CD4-positive, alpha-beta T cell treated with Interferon alpha-2 for 1 hour (primary cell): ENCODE results near the gene RNF220.

ENCODE experiments used
- DNase-seq, 2 donors: peaks; one replicate each; pipeline ENCODE4 v3.0.0-alpha.2; 2020 to 2022

RNF220 gene

DNA sequence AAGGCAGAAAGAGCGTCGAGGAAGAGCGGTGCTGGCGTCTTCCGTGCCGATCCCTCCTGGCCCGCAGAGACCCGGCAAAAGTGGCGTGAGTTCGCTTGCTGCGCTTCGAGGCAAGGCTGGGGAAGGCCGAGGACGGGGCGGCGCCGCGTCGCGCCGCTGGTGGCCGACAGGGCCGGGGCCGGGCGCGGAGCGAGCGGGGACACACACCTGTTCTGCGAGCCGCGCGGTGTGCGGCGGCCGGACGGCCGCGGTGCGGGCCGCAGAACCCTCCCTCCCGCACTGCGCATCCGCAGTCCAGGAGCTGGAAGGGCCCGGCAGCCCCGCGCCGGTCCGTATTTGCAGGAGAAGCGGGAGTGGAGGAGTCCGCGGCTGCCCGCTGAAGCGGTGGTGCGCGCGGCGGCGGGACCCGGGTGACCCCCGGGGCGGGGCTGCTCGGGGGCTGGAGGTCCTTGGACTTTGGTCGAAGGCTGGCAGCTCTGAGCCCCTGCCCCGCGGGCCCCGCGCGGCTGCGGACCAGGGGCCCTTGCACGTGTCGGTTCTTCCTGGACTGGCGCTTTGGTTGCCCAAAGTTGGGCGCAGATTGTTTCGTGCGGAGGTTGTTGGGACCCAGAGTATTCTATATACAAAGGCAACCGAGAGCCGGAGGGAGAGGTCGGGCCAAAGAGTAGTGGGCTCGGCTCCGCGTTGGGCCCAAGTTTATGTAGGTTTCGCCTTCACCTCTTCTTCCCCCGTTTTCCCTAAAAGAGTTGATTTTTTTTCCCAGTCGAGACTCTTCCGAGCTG is 2.6 kb downstream of the RNF220 start:
- peak in 1 of 2 donors; percentile 11 for DNase-seq

- no peak for DNase-seq
These were observed 3.1 kb downstream of the RNF220 start for GRCh38 chr1:44408212-44408582.

DNA sequence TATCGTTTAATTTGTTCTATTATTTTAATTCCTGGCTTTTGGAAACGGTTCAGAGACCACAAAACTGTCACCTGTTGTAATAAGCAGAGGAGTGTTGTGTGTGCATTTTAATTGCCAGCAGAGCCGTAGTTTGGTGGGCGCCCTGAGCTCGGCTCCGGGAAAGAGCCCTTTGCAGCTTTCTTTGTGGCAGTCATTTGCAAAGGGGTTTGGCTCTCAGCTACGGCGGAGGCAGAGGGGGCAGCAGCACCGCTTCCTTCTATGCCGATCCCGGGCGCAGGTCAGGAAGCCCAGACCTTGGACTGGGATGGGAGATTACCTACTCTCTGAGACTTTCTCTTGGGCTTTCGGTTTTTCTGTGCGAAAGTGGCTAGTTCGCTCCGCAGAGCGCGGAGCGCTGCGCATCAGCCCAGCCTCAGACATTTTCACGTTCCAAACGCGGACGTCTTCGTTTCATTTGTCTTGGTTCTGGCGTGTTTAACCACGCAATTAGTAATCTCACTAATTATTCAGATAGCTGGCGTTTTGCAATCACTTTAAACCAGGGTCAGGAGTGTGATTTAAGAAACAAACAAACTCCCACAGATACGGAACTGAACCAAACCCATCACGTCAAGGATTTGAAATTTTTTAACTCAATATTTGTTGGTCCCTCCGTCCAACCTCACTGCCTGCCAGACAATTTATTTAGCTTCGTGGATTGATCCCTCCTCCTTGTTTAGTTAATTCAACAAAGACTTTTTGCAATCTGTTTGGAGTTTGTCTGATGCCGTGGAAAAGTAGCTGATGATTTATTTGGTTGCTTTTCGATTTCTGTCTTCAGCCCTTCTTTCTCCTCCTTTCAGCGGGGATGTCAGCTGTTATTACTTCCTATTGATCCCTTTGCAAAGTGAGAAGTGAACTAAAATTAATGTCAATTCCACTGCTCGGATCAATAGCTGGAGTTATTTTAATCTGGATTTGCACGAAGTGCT is 3.9 kb downstream of the RNF220 start:
- DNase-seq: no peak

DNA sequence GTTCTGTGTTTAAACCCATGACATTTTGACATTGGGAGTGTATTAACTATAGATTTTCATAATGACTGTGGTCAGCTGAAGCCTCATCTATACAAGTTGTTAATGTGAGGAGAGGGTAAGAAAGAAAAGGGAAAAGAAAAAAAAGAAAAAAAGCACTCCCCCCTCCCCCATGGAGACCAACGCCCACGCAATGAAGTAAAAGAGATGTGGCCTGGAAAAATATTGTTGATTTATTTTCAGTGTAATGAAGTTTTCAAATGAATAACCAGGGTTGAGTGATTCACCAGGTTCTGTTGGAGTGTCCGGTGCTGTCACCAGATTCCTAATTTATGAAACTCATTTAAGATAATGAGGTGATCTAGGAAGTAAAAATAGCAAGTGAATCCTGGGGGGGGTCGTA is 4.7 kb downstream of the RNF220 start:
- DNase-seq: no peak

DNA sequence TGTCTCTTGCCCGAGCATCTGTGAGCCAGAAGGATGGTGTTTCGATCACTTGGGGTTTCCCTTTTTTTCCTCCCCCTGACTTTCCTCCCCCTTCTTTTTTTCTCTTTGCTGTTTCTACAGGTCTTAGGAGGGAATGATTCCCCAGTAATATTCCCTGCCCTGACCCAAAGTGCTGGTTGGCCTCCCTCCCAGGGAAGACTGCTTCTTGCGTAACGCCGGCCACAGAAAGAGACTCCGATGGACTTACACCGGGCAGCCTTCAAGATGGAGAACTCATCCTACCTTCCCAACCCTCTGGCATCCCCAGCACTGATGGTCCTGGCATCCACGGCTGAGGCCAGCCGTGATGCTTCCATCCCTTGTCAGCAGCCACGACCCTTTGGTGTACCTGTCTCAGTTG is 6.8 kb downstream of the RNF220 start:
- DNase-seq: no peak

DNA sequence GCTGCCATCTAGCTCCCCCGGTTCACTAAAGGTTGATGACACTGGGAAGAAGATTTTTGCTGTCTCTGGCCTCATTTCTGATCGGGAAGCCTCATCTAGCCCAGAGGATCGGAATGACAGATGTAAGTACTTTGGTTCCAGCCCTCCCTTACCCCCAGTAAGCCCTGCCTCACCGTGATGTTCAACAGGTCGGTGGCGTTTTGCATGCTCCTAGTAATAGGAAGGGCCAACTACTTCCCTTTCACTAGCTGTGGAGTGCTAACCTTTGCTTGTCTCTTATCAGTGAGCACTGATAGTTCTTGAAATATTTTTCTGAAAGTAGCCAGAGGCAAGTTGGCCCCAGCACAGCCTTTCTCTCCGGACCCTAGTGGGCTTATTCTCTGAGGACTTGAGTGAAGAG is 7.5 kb downstream of the RNF220 start:
- DNase-seq: no peak

GRCh38 chr1:44413740-44414139 is 8.7 kb downstream of the RNF220 start:
- no peak for DNase-seq

- no peak for DNase-seq
These were observed 10.0 kb downstream of the RNF220 start for GRCh38 chr1:44415013-44415412.

DNA sequence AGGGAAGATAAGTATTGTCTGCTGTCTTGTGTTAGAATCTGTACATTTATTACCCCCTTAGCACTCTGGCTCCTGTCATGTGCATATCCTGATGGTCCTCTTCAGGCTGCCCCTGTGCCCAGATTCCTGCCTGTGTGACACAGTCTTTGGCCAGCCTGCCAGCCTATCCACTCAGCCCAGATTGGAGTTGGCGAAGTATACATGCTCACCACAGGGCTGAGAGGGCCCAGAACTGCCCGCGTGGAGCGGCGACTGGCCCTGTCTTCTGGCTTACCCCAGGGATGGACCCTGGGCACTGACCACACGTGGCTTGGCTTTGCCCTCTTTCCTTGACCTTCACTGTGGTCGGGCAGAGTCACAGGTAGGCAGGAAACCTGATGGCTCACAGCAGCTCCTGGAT is 11.4 kb downstream of the RNF220 start:
- DNase-seq: no peak

DNA sequence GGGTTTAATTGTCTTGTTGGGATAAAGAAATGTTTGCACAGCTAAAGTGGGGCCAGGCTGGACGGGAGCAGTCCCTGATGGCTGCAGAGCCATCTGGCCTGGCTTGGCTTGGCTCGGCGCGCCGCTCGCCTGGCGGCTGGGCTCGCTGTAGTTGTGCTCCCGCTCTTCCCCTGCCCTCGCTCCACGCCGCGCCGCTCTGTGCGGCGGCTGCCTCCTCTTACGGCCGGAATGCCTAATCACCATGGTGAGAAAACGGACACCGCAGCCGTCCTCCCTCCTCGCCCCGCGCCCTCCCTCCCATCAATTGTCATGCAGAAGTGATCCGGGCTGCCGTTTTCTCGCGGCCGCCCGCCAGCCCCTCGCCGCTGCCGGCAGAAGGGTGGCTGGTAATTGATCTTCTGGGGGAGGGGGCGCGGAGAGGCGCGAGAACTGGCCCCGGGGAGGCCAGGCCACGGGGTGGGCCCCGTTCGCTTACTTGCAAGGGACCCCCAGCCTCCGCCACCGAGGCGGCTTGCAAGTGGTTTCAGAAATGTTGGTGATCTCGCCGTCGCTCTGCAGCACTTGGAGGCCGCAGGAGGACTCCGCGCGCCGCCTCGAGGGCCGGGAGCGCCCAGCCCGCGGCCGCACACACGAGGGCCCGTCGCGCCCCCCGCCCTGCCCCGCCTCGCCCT is 12.4 kb downstream of the RNF220 start:
- DNase-seq: peak in 1 of 2 donors; percentile 34

DNA sequence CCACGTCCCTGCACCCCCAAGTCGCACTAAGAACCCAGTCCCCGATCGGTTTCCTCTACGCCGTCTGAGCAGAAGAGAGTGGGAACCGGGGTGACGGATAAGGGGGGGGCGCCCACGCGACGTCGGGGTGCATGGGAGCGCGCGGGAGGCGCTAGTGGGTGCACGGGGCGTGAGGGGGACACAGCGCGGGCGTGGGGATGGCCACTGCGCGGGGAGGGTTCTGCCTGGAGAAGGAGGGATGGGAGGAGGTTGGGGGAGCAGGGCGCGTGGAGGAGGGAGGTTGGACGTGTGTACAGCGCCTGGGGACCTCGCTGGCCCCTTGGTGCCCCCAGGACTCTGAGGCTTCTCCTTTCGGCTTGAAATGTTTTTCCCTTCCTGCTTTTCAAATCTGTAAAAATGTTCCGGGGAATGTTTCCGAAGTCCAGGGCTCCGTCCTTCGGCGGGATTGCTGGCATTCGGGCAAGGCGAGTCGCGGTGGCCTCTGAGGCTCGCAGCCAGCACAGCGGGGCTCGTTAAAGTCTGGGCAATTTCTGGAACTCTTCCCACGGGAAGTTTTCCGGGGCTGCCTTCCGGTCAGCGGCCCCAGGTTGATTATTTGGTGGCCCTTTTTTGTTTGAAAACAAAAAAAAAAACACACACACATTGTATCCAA is 13.1 kb downstream of the RNF220 start:
- DNase-seq: no peak

DNA sequence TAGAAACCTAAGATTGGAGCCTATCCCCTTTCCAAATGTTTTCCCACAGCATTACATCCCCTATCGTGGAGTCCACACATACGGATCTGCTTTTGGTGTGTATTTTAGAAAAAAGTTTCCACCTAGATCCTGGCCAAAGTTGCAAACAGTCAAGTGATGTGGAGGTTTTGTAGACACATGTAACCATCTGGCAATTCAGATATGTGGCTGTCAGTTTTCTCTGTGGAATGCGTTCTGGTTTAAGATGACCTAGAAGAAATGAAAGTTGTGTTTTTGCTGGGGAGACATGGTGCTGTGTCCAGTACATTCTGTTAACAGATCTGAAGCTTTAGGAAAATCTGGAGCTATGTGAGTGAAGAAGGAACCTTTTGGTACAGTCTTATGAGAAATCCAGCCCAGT is 14.8 kb downstream of the RNF220 start:
- no peak for DNase-seq

- DNase-seq: no peak
These were observed 15.5 kb downstream of the RNF220 start for GRCh38 chr1:44420535-44420934.

GRCh38 chr1:44421446-44421884 is 16.4 kb downstream of the RNF220 start:
- DNase-seq: no peak

- DNase-seq: no peak
These were observed 17.1 kb downstream of the RNF220 start for GRCh38 chr1:44422161-44422560.

DNA sequence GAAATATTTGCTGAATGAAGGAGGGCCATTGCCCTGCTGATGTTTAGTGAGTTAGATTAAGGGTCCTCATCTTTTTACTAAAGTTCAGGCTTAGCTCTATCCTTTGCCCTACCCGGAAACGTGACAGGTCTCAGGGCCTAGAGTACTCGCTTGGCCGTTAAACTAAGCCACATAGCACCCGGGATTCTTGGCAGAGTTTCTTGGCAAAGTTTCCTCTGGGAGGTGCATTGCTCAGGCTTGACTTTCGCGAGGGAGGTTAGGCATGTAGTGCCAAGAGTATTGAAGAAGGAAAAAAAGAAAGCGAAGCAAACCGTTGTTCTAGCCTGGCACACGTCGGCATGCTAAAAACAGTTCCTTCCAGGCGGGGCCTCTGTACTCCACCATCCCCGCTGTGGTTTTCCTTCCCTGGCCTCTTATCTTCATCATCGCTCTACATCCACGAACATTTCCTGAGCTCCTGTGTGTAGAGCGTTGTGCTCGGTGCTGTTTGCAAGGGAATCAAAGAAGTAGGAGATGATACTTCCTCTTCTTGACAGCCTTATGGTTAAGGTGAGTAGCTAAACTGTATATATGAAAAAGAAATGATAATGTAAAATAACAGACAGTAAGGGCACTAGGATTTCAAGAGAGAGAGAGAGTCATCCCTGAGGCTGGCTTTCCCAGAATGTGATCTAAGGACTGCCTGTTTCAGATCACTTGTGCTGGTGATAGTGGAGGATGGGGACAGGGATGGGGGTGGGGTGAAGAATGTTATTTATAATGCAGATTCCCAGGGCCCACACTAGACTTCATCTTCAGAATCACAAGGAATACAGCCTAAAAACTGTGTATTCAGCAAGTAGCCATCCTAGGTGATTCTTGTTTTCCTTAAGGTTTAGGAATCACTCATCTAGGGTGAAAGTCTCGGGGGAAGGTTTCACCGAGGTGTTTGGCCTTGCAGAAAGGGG is 18.8 kb downstream of the RNF220 start:
- no peak for DNase-seq

- no peak for DNase-seq
These were observed 19.7 kb downstream of the RNF220 start for GRCh38 chr1:44424747-44425146.

- DNase-seq: no peak
These were observed 20.5 kb downstream of the RNF220 start for GRCh38 chr1:44425341-44426082.

DNA sequence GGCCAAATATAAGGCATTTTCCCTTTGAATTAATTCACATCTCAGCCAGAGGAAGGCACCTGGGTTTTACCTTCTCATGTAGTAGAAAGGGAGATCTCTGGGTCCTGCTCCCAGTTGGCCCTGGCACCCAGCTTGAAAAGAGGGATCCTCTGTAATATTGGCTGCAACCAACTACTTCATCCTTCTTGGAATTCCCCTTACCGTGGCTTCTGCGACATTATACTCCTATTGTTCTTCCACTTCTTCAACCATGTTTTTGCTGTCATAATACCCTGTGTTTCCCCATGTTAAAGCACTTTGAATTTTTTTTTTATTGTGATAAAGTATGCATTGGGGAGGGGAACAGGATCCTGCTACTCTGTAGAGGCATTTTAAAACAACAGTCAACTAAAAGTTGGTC is 26.8 kb downstream of the RNF220 start:
- DNase-seq: no peak

DNA sequence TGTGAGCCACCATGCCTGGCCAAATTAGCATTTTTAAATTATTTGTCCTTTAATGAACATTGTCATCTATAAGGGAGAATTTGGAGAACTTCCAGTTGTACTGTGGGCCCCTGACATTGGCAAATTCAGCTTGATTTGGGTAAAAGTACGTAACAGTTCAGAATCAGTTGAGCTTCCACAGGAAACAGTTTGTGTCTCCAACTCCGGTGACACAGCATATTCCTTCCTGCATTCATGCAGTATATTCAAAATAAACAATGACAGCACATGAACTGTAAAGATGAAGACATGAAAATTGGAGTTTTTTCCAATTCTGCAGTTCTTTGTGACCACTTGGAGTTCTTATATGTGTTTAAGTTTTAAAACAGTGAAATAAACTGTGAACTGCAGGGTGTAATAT is 28.2 kb downstream of the RNF220 start:
- DNase-seq: peak in 1 of 2 donors; percentile 5
